Neutrophil (primary cell): ENCODE measurements around the gene SRSF10.

Experiments used
- H3K27ac ChIP-seq: fragments of 200-600 bp; sonication (generic); 2 replicates; pipeline ENCODE4 v1.5.1; 2016; ENCODE audit warnings: mild to moderate bottlenecking, moderate library complexity
- H3K27me3 ChIP-seq: fragments of 200-600 bp; sonication (generic); 2 replicates; pipeline ENCODE4 v1.6.0; 2016; ENCODE audit warnings: mild to moderate bottlenecking
- H3K36me3 ChIP-seq: fragments of 200-600 bp; sonication (generic); 2 replicates; pipeline ENCODE4 v1.5.1; 2017
- H3K4me1 ChIP-seq, 2 experiments: fragments of 200-600 bp in 1 of 2; sonication (generic) in 1 of 2; 1 replicate in 1 of 2; 2 replicates in 1 of 2; pipeline versions ENCODE4 v1.5.1 to v1.6.1; 2013 to 2016; ENCODE audit warnings: low read depth in 1 of 2, low read length in 1 of 2, mild to moderate bottlenecking in 1 of 2, moderate library complexity in 1 of 2; ENCODE audit not compliant: control insufficient read depth in 1 of 2, insufficient read depth in 1 of 2
- H3K4me3 ChIP-seq, 2 experiments: fragments of 200-600 bp in 1 of 2; sonication (generic) in 1 of 2; 1 replicate in 1 of 2; 2 replicates in 1 of 2; pipeline ENCODE4 v1.5.1; 2013 to 2016; ENCODE audit warnings: low read depth in 1 of 2, low read length in 1 of 2, mild to moderate bottlenecking in 1 of 2, moderate library complexity in 1 of 2
- H3K9me3 ChIP-seq: fragments of 200-600 bp; sonication (generic); 2 replicates; pipeline ENCODE4 v1.5.1; 2016
- CTCF ChIP-seq: fragments of 200-600 bp; sonication (generic); IDR thresholded peaks from 2 replicates; pipeline ENCODE4 v1.5.1; 2016; ENCODE audit warnings: antibody characterized with exemption

Gene SRSF10

GRCh38 chr1:23922321-23922943, 57.7 kb downstream of the SRSF10 start:
- TF ChIP-seq CTCF = no peak

GRCh38 chr1:23916209-23917131, 63.7 kb downstream of the SRSF10 start:
- peak; percentile 64 for TF ChIP-seq CTCF
- Histone ChIP-seq H3K4me1 (peaks cover 37 to 39% of the 10 kb centered on the region in 2 experiments), H3K36me3 (no peaks in the 10 kb centered on the region), H3K9me3 (no peaks in the 10 kb centered on the region), H3K27me3 (no peaks in the 10 kb centered on the region), H3K27ac (peak overlapping the region; percentile 85), H3K4me3 (peak overlapping the region; percentile 30 to 35)

More at GRCh38 chr1:23922321-23922943, 57.7 kb downstream of the SRSF10 start:
- Histone ChIP-seq H3K27ac (no peak overlapping the region), H3K4me1 (no peaks in the 10 kb centered on the region), H3K36me3 (no peaks in the 10 kb centered on the region), H3K27me3 (no peaks in the 10 kb centered on the region), H3K9me3 (no peaks in the 10 kb centered on the region), H3K4me3 (no peak overlapping the region)

- H3K4me1 ChIP-seq = peaks cover 46 to 47% of the 10 kb centered on the region in 2 experiments
- H3K4me3 ChIP-seq = no peak overlapping the region
- peak overlapping the region; percentile 85 for H3K27ac ChIP-seq
- no peaks in the 10 kb centered on the region for H3K9me3 ChIP-seq
- H3K36me3 ChIP-seq = no peaks in the 10 kb centered on the region
- TF ChIP-seq CTCF = no peak
- no peaks in the 10 kb centered on the region for H3K27me3 ChIP-seq
These were observed 64.7 kb downstream of the SRSF10 start for GRCh38 chr1:23915466-23915865.

GRCh38 chr1:23914921-23915320, 65.2 kb downstream of the SRSF10 start:
- H3K4me1 ChIP-seq = peaks cover 46 to 47% of the 10 kb centered on the region in 2 experiments
- H3K4me3 ChIP-seq = no peak overlapping the region
- no peaks in the 10 kb centered on the region for H3K9me3 ChIP-seq
- TF ChIP-seq CTCF = no peak
- H3K36me3 ChIP-seq = no peaks in the 10 kb centered on the region
- H3K27me3 ChIP-seq = no peaks in the 10 kb centered on the region
- peak overlapping the region; percentile 29 for H3K27ac ChIP-seq
